Skeletal muscle tissue (tissue), 4 donors: ENCODE data around the gene METTL25B. TPM values are rescaled to one million over a fixed set of nuclear protein-coding genes. Genes with fewer than 3 reads are reported as not detected.

Experiments
- H3K27ac ChIP-seq: one replicate; pipeline ENCODE4 v1.7.0; 2013; ENCODE audit warnings: mild to moderate bottlenecking, low read depth, low read length, inconsistent platforms
- H3K27me3 ChIP-seq, 3 donors: one replicate each; pipeline ENCODE4 v1.7.0; 2013; ENCODE audit warnings: low read length in 3 of 3; ENCODE audit not compliant: control insufficient read depth in 3 of 3, insufficient read depth in 3 of 3
- H3K36me3 ChIP-seq, 3 donors: one replicate each; pipeline ENCODE4 v1.7.0; 2013; ENCODE audit warnings: low read length in 3 of 3; ENCODE audit not compliant: control insufficient read depth in 3 of 3, insufficient read depth in 3 of 3
- H3K4me1 ChIP-seq, 3 donors: one replicate each; pipeline ENCODE4 v1.7.0; 2013; ENCODE audit warnings: low read length in 3 of 3, mild to moderate bottlenecking in 3 of 3; ENCODE audit not compliant: control insufficient read depth in 3 of 3, insufficient read depth in 3 of 3
- H3K4me3 ChIP-seq, 3 donors: one replicate each; pipeline ENCODE4 v1.7.0; 2013; ENCODE audit warnings: low read length in 3 of 3
- H3K9ac ChIP-seq, 3 donors: one replicate each; pipeline ENCODE4 v1.7.0; 2013; ENCODE audit warnings: low read length in 3 of 3, mild to moderate bottlenecking in 3 of 3, moderate library complexity in 2 of 3, low read depth in 1 of 3
- H3K9me3 ChIP-seq, 3 donors: one replicate each; pipeline ENCODE4 v1.7.0; 2013; ENCODE audit warnings: low read length in 3 of 3; ENCODE audit not compliant: control insufficient read depth in 3 of 3
- total RNA-seq: library from RNA; depleted of rRNA; stranded (reverse); fragments of >200 nt; gene quantifications from one replicate; pipeline ENCODE4 v1.2.3, GENCODE V29; 2014
- donor health status: Osteomylitis.

METTL25B gene
- total RNA-seq, 1 donor from 2014 or later: 4.2 TPM

GRCh38 chr1:156746728-156747631 is 18.7 kb downstream of the METTL25B start:
- no peaks in the 10 kb centered on the region for H3K27me3 ChIP-seq
- peak overlapping the region; percentile 100 for H3K27ac ChIP-seq
- no peaks in the 10 kb centered on the region for H3K9me3 ChIP-seq
- peak overlapping the region; percentile 94 to 100 (median 96) for H3K9ac ChIP-seq
- H3K4me1 ChIP-seq: peaks cover 50 to 59% (median 53%) of the 10 kb centered on the region in 3 donors
- H3K36me3 ChIP-seq: peaks cover 19 to 31% (median 20%) of the 10 kb centered on the region in 3 donors
- H3K4me3 ChIP-seq: peak overlapping the region; percentile 89 to 93 (median 92)

GRCh38 chr1:156747742-156748669 is 19.7 kb downstream of the METTL25B start:
- Histone ChIP-seq H3K27me3 (no peaks in the 10 kb centered on the region), H3K4me1 (peaks cover 58 to 63% (median 61%) of the 10 kb centered on the region in 3 donors), H3K4me3 (peak overlapping the region; percentile 88 to 93 (median 89))

GRCh38 chr1:156748670-156749418 is 20.6 kb downstream of the METTL25B start:
- peaks cover 62 to 71% (median 63%) of the 10 kb centered on the region in 3 donors for H3K4me1 ChIP-seq

More at GRCh38 chr1:156747742-156748669, 19.7 kb downstream of the METTL25B start:
- Histone ChIP-seq H3K9ac (peak overlapping the region; percentile 86 to 96 (median 95)), H3K9me3 (no peaks in the 10 kb centered on the region), H3K36me3 (peaks cover 11 to 21% (median 17%) of the 10 kb centered on the region in 3 donors), H3K27ac (peak overlapping the region; percentile 100)

GRCh38 chr1:156749419-156750118 is 21.3 kb downstream of the METTL25B start:
- Histone ChIP-seq H3K9me3 (no peaks in the 10 kb centered on the region), H3K4me3 (peak overlapping the region; percentile 88 to 93 (median 89)), H3K4me1 (peaks cover 66 to 76% (median 68%) of the 10 kb centered on the region in 3 donors), H3K9ac (peak overlapping the region; percentile 86 to 96 (median 95)), H3K27me3 (no peaks in the 10 kb centered on the region), H3K27ac (peak overlapping the region; percentile 100), H3K36me3 (peaks cover 0 to 8% (median 5%) of the 10 kb centered on the region in 3 donors)

More at GRCh38 chr1:156748670-156749418, 20.6 kb downstream of the METTL25B start:
- no peaks in the 10 kb centered on the region for H3K9me3 ChIP-seq
- peaks cover 4 to 13% (median 8%) of the 10 kb centered on the region in 3 donors for H3K36me3 ChIP-seq
- peak overlapping the region; percentile 88 to 93 (median 89) for H3K4me3 ChIP-seq
- H3K27ac ChIP-seq: peak overlapping the region; percentile 100
- peak overlapping the region; percentile 86 to 96 (median 95) for H3K9ac ChIP-seq
- H3K27me3 ChIP-seq: no peaks in the 10 kb centered on the region

- Histone ChIP-seq H3K4me3 (peak overlapping the region; percentile 88 to 93 (median 89)), H3K9me3 (no peaks in the 10 kb centered on the region), H3K27ac (peak overlapping the region; percentile 100), H3K27me3 (no peaks in the 10 kb centered on the region), H3K36me3 (peaks cover 0 to 4% (median 0%) of the 10 kb centered on the region in 3 donors), H3K4me1 (peaks cover 60 to 71% (median 71%) of the 10 kb centered on the region in 3 donors), H3K9ac (peak overlapping the region; percentile 86 to 96 (median 95))
Measured at GRCh38 chr1:156750191-156750672, 22.0 kb downstream of the METTL25B start.

GRCh38 chr1:156750711-156751450 is 22.6 kb downstream of the METTL25B start:
- Histone ChIP-seq H3K9ac (peak overlapping the region; percentile 86 to 96 (median 95)), H3K36me3 (peaks cover 0 to 4% (median 0%) of the 10 kb centered on the region in 3 donors), H3K27me3 (no peaks in the 10 kb centered on the region), H3K4me1 (peaks cover 53 to 70% (median 67%) of the 10 kb centered on the region in 3 donors), H3K27ac (peak overlapping the region; percentile 100), H3K4me3 (peak overlapping the region; percentile 88 to 93 (median 89)), H3K9me3 (no peaks in the 10 kb centered on the region)

- H3K36me3 ChIP-seq: peaks cover 0 to 4% (median 0%) of the 10 kb centered on the region in 3 donors
- peak within 1 kb of the TSS; percentile 100 for H3K27ac ChIP-seq
- H3K4me3 ChIP-seq: peak within 1 kb of the TSS; percentile 93 to 98 (median 95)
- H3K27me3 ChIP-seq: no peaks in the 10 kb centered on the region
- H3K9me3 ChIP-seq: no peaks in the 10 kb centered on the region
- peaks cover 48 to 65% (median 61%) of the 10 kb centered on the region in 3 donors for H3K4me1 ChIP-seq
- H3K9ac ChIP-seq: peak within 1 kb of the TSS; percentile 98 to 99 (median 98)
Measured at GRCh38 chr1:156751451-156751756, 23.1 kb downstream of the METTL25B start, which contains the start of gene HDGF. HDGF (minus strand) TSS chr1:156751675; CDS start chr1:156751429, 246 bp downstream.
